GM12801 (cell line): ENCODE data around the gene EBP.

Experiments used
- CTCF ChIP-seq: IDR thresholded peaks from one replicate; pipeline ENCODE4 v1.5.1; 2011; ENCODE audit warnings: control low read depth; ENCODE audit not compliant: insufficient read length; ENCODE audit errors: extremely low read depth

Gene EBP

GRCh38 chrX:48514868-48515460 is 6.6 kb upstream of the EBP start:
- TF ChIP-seq CTCF, result no peak

GRCh38 chrX:48515842-48516241 is 5.8 kb upstream of the EBP start:
- TF ChIP-seq CTCF, result no peak

GRCh38 chrX:48516285-48516684 is 5.3 kb upstream of the EBP start:
- no peak for TF ChIP-seq CTCF

GRCh38 chrX:48516987-48517386 is 4.6 kb upstream of the EBP start:
- TF ChIP-seq CTCF, result no peak

GRCh38 chrX:48520455-48520854 is 1.2 kb upstream of the EBP start:
- TF ChIP-seq CTCF, result no peak

GRCh38 chrX:48520976-48521352 is 644 bp upstream of the EBP start:
- no peak for TF ChIP-seq CTCF

GRCh38 chrX:48522291-48522690 is 683 bp downstream of the EBP start:
- TF ChIP-seq CTCF, result no peak
